PC-3 (cell line): ENCODE results near the gene ARHGAP28. TPM values are rescaled to one million over a fixed set of nuclear protein-coding genes. Genes with fewer than 3 reads are reported as not detected.

ENCODE experiments used
- ATAC-seq: fragments of 200-7000 bp; cut with Tn5 transposase; 2 replicates; pipeline ENCODE4 v1.9.1; 2020; ENCODE audit warnings: mild to moderate bottlenecking, moderate library complexity
- BruUV-seq: library from RNA; stranded (reverse); fragments of 400-500 nt; replicated peaks from 2 replicates; lab custom pipeline; 2021; lab: Mats Ljungman, UMichigan
- CTCF ChIA-PET: fragments of 300-600 bp; sonication (Branson Sonifier 250); formaldehyde crosslinking; loops from one replicate; lab custom pipeline; 2022; ENCODE audit warnings: antibody characterized with exemption; lab: Charles Lee
- POLR2A ChIA-PET: fragments of 300-600 bp; sonication (Branson Sonifier 250); formaldehyde crosslinking; loops from one replicate; lab custom pipeline; 2022; ENCODE audit warnings: antibody characterized with exemption; ENCODE audit not compliant: unreplicated experiment; lab: Charles Lee
- DNase-seq: peaks from one replicate; pipeline ENCODE4 v3.0.0-alpha.2; 2015
- H2AFZ ChIP-seq: fragments of 300-600 bp; sonication (generic); 2 replicates; pipeline ENCODE4 v1.6.0; 2016; ENCODE audit warnings: antibody characterized with exemption, low read length
- H3F3A ChIP-seq: fragments of 300-600 bp; sonication (generic); one replicate; pipeline ENCODE4 v1.6.0; 2017; ENCODE audit warnings: antibody characterized with exemption, low read length, control low read depth, mild to moderate bottlenecking; ENCODE audit not compliant: unreplicated experiment
- H3K27ac ChIP-seq: fragments of 300-600 bp; sonication (generic); 2 replicates; pipeline ENCODE4 v1.5.1; 2016; ENCODE audit warnings: mild to moderate bottlenecking, low read length
- H3K27me3 ChIP-seq: fragments of 300-600 bp; sonication (generic); 2 replicates; pipeline ENCODE4 v1.6.1; 2016; ENCODE audit warnings: low read length, mixed read lengths
- H3K36me3 ChIP-seq: fragments of 300-600 bp; sonication (generic); 2 replicates; pipeline ENCODE4 v1.6.1; 2016; ENCODE audit warnings: low read depth, mixed run types, low read length, mixed read lengths
- H3K4me1 ChIP-seq: fragments of 300-600 bp; sonication (generic); 2 replicates; pipeline ENCODE4 v1.5.1; 2016; ENCODE audit warnings: low read length; ENCODE audit not compliant: insufficient read depth
- H3K4me2 ChIP-seq: fragments of 300-600 bp; sonication (generic); 2 replicates; pipeline ENCODE4 v1.6.0; 2016; ENCODE audit warnings: low read length
- H3K4me3 ChIP-seq: fragments of 300-600 bp; sonication (generic); 2 replicates; pipeline ENCODE4 v1.5.1; 2016; ENCODE audit warnings: mild to moderate bottlenecking, low read length, mixed read lengths
- H3K79me2 ChIP-seq: fragments of 300-600 bp; sonication (generic); 2 replicates; pipeline ENCODE4 v1.6.1; 2017; ENCODE audit warnings: low read length, mixed read lengths
- H3K9ac ChIP-seq: fragments of 300-600 bp; sonication (generic); 2 replicates; pipeline ENCODE4 v1.6.0; 2016; ENCODE audit warnings: mild to moderate bottlenecking, low read length
- H3K9me2 ChIP-seq: fragments of 300-600 bp; sonication (generic); replicated peaks from 2 replicates; pipeline ENCODE4 v1.6.1; 2016; ENCODE audit warnings: mixed run types, low read length, mixed read lengths
- H3K9me3 ChIP-seq: fragments of 300-600 bp; sonication (generic); 2 replicates; pipeline ENCODE4 v1.6.1; 2016; ENCODE audit warnings: low read length, mixed read lengths
- H4K20me1 ChIP-seq: fragments of 300-600 bp; sonication (generic); 2 replicates; pipeline ENCODE4 v1.6.1; 2016; ENCODE audit warnings: low read length, mixed read lengths
- CTCF ChIP-seq: fragments of 300-600 bp; sonication (generic); conservative IDR thresholded peaks from 2 replicates; pipeline ENCODE4 v1.5.1; 2017; ENCODE audit warnings: antibody characterized with exemption, low read depth, mild to moderate bottlenecking, low read length
- EZH2 ChIP-seq: fragments of 300-600 bp; sonication (generic); IDR thresholded peaks from one replicate; pipeline ENCODE4 v1.6.1; 2017; ENCODE audit warnings: antibody characterized with exemption, mild to moderate bottlenecking, low read length; ENCODE audit not compliant: unreplicated experiment
- EZH2phosphoT487 ChIP-seq: fragments of 300-600 bp; sonication (generic); IDR thresholded peaks from 2 replicates; pipeline ENCODE4 v1.6.1; 2018; ENCODE audit warnings: mild to moderate bottlenecking, antibody characterized with exemption, low read length, borderline replicate concordance
- intact Hi-C: fragments of 100-400 bp; cut with micrococcal nuclease; formaldehyde crosslinking; loops from 2 replicates; pipeline ENCODE4 v1.9.0; 2023
- total RNA-seq: library from RNA; depleted of rRNA; stranded (reverse); fragments of >200 nt; gene quantifications from 2 replicates; pipeline ENCODE4 v1.2.3, GENCODE V29; 2014

ARHGAP28 gene
- total RNA-seq, 1 experiment from 2014 or later = 10.0 TPM

DNA sequence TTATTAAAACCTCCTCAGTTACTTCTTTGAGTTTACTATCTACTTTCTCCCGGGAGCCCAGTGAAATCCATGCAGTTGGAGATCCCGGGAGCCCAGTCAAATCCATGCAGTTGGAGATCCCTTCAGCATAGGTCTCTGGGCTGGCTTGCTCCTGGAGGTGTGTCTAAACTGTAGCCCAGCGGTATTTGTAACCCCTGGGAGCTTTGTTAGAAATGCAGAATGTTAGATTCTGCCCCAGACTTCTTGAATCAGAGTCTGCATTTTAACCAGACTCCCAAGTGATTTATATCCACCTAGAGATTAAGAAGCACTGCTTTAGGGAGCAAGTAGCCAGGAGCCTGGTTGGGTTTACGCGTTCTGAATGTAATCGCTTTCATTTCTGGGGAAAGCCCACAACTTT is 54.5 kb downstream of the ARHGAP28 start:
- Histone ChIP-seq H3K9me3 (no peaks in the 10 kb centered on the region), H3K79me2 (no peaks in the 10 kb centered on the region), H3K9me2 (no peaks in the 10 kb centered on the region), H4K20me1 (no peaks in the 10 kb centered on the region), H3K4me2 (no peak overlapping the region), H3K4me3 (no peak overlapping the region), H3K27ac (no peak overlapping the region), H3K27me3 (no peaks in the 10 kb centered on the region), H3F3A (peaks cover 4% of the 10 kb centered on the region), H3K4me1 (peaks cover 20% of the 10 kb centered on the region), H3K36me3 (no peaks in the 10 kb centered on the region), H2AFZ (no peak overlapping the region), H3K9ac (no peak overlapping the region)
- BruUV-seq = no TSS peak
- TF ChIP-seq EZH2 (no peak), EZH2phosphoT487 (no peak), CTCF (no peak)
- POLR2A ChIA-PET = no interaction called here
- DNase-seq = no peak
- intact Hi-C loops = loop anchor here (5.0 kb wide), 1 partner anchor 37 kb away; no protein-coding TSS in a partner anchor
- CTCF ChIA-PET = no interaction called here
- no peak for ATAC-seq

DNA sequence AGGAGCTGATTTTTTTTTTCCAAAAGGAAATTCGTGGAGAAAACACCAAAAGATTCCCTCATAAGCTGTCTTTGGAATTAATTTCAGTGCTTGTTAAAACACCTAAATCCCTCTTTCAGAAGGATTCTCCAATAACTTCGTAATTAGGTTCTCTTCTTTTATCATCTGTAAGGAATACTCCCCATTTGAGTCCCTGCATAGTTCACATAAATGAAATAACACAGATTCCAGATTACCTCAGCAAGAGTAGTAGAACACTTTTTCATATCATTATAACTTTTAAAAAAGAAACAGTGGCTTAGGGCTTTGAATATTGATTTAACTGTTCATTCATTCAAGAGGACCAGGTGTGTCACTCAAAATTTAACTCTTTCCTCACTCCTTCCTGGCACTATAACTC is 55.5 kb downstream of the ARHGAP28 start:
- no peak for ATAC-seq
- no peak for DNase-seq
- TF ChIP-seq EZH2phosphoT487 = no peak
- no peak for TF ChIP-seq CTCF
- no peak for TF ChIP-seq EZH2
- Histone ChIP-seq H3K9me3 (no peaks in the 10 kb centered on the region), H3K36me3 (no peaks in the 10 kb centered on the region), H4K20me1 (no peaks in the 10 kb centered on the region), H3K4me2 (no peak overlapping the region), H3K9ac (no peak overlapping the region), H3K9me2 (no peaks in the 10 kb centered on the region), H3K79me2 (no peaks in the 10 kb centered on the region), H3K27me3 (no peaks in the 10 kb centered on the region), H3K27ac (no peak overlapping the region), H3K4me3 (no peak overlapping the region), H2AFZ (no peak overlapping the region), H3F3A (peaks cover 4% of the 10 kb centered on the region), H3K4me1 (peaks cover 20% of the 10 kb centered on the region)
- ChIA-PET CTCF (no interaction called here), POLR2A (no interaction called here)
- BruUV-seq = no TSS peak
- intact Hi-C loops = no loop called here

GRCh38 chr18:6785411-6785810 is 55.9 kb downstream of the ARHGAP28 start:
- BruUV-seq = no TSS peak
- H3K4me2 ChIP-seq = no peak overlapping the region
- H2AFZ ChIP-seq = no peak overlapping the region
- H3K9me3 ChIP-seq = no peaks in the 10 kb centered on the region
- intact Hi-C loops = no loop called here
- H3K36me3 ChIP-seq = no peaks in the 10 kb centered on the region
- H3K4me1 ChIP-seq = peaks cover 20% of the 10 kb centered on the region
- POLR2A ChIA-PET = no interaction called here
- CTCF ChIA-PET = no interaction called here
- H4K20me1 ChIP-seq = no peaks in the 10 kb centered on the region
- no peak overlapping the region for H3K27ac ChIP-seq
- ATAC-seq (no peak), DNase-seq (no peak)
- H3K79me2 ChIP-seq = no peaks in the 10 kb centered on the region
- no peak for TF ChIP-seq CTCF
- TF ChIP-seq EZH2 = no peak
- no peak for TF ChIP-seq EZH2phosphoT487
- peaks cover 4% of the 10 kb centered on the region for H3F3A ChIP-seq
- H3K9ac ChIP-seq = no peak overlapping the region
- H3K9me2 ChIP-seq = no peaks in the 10 kb centered on the region
- H3K27me3 ChIP-seq = no peaks in the 10 kb centered on the region
- no peak overlapping the region for H3K4me3 ChIP-seq
